ENCODE measurements around the gene YJEFN3. TPM values are rescaled to one million over a fixed set of nuclear protein-coding genes. Genes with fewer than 3 reads are reported as not detected.

YJEFN3 gene
- total and polyA plus RNA-seq, 10 of the 15 experiments (the other 5 are each of a cell fraction or from before 2014, with no cell fraction given) = 0.05 to 6.9 (median 3.5) TPM

DNA sequence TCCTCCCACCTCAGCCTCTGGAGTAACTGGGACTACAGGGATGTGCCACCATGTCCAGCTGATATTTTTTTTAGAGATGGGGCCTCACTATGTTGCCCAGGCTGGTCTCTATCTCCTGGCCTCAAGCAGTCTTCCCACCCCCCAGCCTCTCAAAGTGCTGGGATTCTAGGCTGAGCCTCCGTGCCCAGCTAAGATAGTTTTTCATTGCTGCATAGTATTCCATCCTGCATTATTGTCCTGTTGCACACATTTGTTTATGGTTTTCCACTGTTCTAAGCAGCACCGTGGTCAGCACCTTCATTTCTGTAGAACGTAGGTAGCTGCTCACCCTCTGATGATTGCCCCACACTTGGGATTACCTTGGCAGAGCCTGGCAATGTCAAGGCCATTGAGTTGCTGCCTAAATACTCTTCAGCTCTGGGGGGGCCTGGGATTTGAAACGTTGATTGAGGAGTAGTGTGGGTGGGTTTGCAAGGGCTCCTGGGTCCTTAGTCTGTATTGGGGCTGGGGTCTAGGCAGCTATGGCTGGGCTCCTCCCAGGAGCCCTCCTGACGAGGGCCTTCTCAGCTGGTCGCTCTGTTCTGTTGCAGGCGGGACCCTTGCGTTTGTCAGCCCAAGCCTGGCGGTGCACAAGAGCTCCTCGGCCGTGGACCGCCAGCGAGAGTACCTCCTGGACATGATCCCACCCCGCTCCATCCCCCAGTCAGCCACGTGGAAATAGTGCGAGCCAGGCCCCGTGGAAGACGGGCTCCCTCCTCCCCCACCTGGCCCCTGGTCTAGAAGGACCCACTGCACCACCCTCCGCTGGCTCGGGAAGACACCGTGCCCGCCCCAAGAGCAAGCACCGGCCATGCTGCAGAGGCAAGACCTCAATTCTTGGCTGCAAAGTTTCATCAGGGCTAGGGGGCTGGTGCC, 23.7 kb upstream of the YJEFN3 start (continued):
- no peak for TF ChIP-seq EP300 (IDR thresholded peaks at IDR 0.05; ENCODE audit: borderline replicate concordance in 1 of 2, control insufficient read depth in 1 of 2, low read depth in 2 of 2, low read length in 2 of 2)
- no peak for TF ChIP-seq RAD21 (IDR thresholded peaks at IDR 0.05; ENCODE audit: insufficient read depth, low read depth, low read length)
- TF ChIP-seq YY1 (IDR thresholded peaks at IDR 0.05; ENCODE audit: low read depth, low read length) = no peak
- no peak for TF ChIP-seq FOXM1 (IDR thresholded peaks at IDR 0.05; ENCODE audit: low read depth, low read length)

DNA sequence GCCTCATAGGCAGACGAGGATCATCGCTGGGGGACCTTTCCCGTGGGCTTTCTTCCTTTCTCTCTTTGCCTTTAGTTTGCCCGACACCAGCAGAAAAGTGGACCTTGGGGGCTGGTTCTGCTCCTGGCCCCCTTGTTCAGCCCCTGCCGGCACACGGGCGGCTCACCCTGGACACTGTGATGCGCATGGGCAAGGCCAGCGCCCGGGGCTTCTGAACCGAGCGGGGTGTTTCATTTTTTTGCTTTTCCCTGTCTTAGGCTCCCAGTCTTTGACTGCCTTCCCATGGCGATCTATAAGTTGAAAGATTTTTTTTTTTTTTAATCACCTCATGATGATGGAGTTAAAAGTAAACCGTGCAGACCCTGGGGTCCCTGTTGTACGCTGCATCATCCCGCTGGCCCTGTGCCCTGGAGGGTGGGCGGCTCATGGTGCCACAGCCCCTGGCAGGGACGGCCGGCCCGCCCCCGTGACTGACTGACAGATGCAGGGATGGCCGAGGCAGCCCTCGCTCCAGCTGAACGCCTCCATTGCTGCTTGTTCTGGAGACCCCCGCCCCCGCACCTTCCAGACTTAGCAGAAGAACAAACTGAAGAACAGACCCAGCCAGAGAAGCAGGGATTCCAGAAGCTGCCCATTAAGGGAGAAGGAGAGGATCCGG, 22.9 kb upstream of the YJEFN3 start:
- DNase-seq (ENCODE audit: low read depth, low spot score) (no peak), FAIRE-seq (no peak), ATAC-seq (no peak)
- H3K4me3 ChIP-seq = no peak overlapping the region
- ChIA-PET RAD21 (ENCODE audit: unreplicated experiment) (no interaction called here), CTCF (no interaction called here), SMC1A (ENCODE audit: uncharacterized antibody, unreplicated experiment) (interaction anchor here (1.4 kb wide), 1 partner anchor 10 kb away, joined by 4 read pairs; the partner anchor contains the start of genes NDUFA13 and TSSK6), POLR2A (no interaction called here)
- no TSS peak for BruUV-seq (replicated peaks)
- no peaks in the 10 kb centered on the region for H3K27me3 ChIP-seq (replicated peaks in 1 of 2; ENCODE audit: control insufficient read depth in 2 of 2, insufficient read depth in 2 of 2, low read length in 1 of 2)
- WGBS (ENCODE audit: insufficient coverage, insufficient replicate concordance, low lambda C conversion rate, missing lambda C conversion rate) = 93% methylated on average over 27 of the region's 27 CpGs
- intact Hi-C loops (cut with micrococcal nuclease; ENCODE audit: unreplicated experiment) = no loop called here
- H3K4me2 ChIP-seq (ENCODE audit: control insufficient read depth, insufficient read depth) = no peak overlapping the region
- H3K79me2 ChIP-seq (ENCODE audit: control insufficient read depth, insufficient read depth, low read length) = no peaks in the 10 kb centered on the region
- no peak overlapping the region for H2AFZ ChIP-seq (ENCODE audit: control insufficient read depth, low read depth, low read length)
- H3K36me3 ChIP-seq (ENCODE audit: control insufficient read depth in 2 of 2, insufficient read depth in 2 of 2, low read length in 1 of 2) = peaks cover 23 to 27% of the 10 kb centered on the region in 2 experiments
- in situ Hi-C loops (cut with MboI) = no loop called here
- H3K9me3 ChIP-seq (replicated peaks; ENCODE audit: control insufficient read depth, insufficient read depth, low read length) = no peaks in the 10 kb centered on the region
- no peak overlapping the region for H3K9ac ChIP-seq (ENCODE audit: control insufficient read depth, insufficient read depth, low read length)
- no peak overlapping the region for H3K27ac ChIP-seq (ENCODE audit: control insufficient read depth, insufficient read depth)
- H3K4me1 ChIP-seq (ENCODE audit: control insufficient read depth, insufficient read depth, low read length) = no peaks in the 10 kb centered on the region
- no peaks in the 10 kb centered on the region for H4K20me1 ChIP-seq (ENCODE audit: control insufficient read depth, insufficient read depth)
- no peak for TF ChIP-seq BACH1 (IDR thresholded peaks at IDR 0.05; ENCODE audit: borderline replicate concordance)
- TF ChIP-seq, protein P1, sequence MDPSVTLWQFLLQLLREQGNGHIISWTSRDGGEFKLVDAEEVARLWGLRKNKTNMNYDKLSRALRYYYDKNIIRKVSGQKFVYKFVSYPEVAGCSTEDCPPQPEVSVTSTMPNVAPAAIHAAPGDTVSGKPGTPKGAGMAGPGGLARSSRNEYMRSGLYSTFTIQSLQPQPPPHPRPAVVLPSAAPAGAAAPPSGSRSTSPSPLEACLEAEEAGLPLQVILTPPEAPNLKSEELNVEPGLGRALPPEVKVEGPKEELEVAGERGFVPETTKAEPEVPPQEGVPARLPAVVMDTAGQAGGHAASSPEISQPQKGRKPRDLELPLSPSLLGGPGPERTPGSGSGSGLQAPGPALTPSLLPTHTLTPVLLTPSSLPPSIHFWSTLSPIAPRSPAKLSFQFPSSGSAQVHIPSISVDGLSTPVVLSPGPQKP (IDR thresholded peaks at IDR 0.05; ENCODE audit: low read depth, low read length) = no peak
- no peak for TF ChIP-seq TCF7 (IDR thresholded peaks at IDR 0.05; ENCODE audit: borderline replicate concordance)
- TF ChIP-seq, protein P2, sequence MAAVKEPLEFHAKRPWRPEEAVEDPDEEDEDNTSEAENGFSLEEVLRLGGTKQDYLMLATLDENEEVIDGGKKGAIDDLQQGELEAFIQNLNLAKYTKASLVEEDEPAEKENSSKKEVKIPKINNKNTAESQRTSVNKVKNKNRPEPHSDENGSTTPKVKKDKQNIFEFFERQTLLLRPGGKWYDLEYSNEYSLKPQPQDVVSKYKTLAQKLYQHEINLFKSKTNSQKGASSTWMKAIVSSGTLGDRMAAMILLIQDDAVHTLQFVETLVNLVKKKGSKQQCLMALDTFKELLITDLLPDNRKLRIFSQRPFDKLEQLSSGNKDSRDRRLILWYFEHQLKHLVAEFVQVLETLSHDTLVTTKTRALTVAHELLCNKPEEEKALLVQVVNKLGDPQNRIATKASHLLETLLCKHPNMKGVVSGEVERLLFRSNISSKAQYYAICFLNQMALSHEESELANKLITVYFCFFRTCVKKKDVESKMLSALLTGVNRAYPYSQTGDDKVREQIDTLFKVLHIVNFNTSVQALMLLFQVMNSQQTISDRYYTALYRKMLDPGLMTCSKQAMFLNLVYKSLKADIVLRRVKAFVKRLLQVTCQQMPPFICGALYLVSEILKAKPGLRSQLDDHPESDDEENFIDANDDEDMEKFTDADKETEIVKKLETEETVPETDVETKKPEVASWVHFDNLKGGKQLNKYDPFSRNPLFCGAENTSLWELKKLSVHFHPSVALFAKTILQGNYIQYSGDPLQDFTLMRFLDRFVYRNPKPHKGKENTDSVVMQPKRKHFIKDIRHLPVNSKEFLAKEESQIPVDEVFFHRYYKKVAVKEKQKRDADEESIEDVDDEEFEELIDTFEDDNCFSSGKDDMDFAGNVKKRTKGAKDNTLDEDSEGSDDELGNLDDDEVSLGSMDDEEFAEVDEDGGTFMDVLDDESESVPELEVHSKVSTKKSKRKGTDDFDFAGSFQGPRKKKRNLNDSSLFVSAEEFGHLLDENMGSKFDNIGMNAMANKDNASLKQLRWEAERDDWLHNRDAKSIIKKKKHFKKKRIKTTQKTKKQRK (IDR thresholded peaks at IDR 0.05; ENCODE audit: low read depth, low read length) = no peak
- TF ChIP-seq, protein P3, sequence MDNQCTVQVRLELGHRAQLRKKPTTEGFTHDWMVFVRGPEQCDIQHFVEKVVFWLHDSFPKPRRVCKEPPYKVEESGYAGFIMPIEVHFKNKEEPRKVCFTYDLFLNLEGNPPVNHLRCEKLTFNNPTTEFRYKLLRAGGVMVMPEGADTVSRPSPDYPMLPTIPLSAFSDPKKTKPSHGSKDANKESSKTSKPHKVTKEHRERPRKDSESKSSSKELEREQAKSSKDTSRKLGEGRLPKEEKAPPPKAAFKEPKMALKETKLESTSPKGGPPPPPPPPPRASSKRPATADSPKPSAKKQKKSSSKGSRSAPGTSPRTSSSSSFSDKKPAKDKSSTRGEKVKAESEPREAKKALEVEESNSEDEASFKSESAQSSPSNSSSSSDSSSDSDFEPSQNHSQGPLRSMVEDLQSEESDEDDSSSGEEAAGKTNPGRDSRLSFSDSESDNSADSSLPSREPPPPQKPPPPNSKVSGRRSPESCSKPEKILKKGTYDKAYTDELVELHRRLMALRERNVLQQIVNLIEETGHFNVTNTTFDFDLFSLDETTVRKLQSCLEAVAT (IDR thresholded peaks at IDR 0.05) = no peak
- TF ChIP-seq EZH2 (IDR thresholded peaks at IDR 0.05; ENCODE audit: borderline replicate concordance, control insufficient read depth, low read depth, low read length) = no peak
- TF ChIP-seq SMAD5 (IDR thresholded peaks at IDR 0.05; ENCODE audit: low read depth) = no peak
- no peak for TF ChIP-seq ESRRA (IDR thresholded peaks at IDR 0.05; ENCODE audit: low read length)
- no peak for TF ChIP-seq SMARCA5 (IDR thresholded peaks at IDR 0.05)
- no peak for TF ChIP-seq MEF2A (IDR thresholded peaks at IDR 0.05; ENCODE audit: insufficient read depth, low read depth, low read length)
- no peak for TF ChIP-seq FOXM1 (IDR thresholded peaks at IDR 0.05; ENCODE audit: low read depth, low read length)

Measured in GM12878 (cell line).